Measurements from ENCODE around the gene GLB1L2.
A peak's percentile ranks its signal among the peaks of the same experiment; 100 is the strongest.

The GLB1L2 gene

GRCh38 chr11:134357545-134357839 lies 25.7 kb downstream of the GLB1L2 start:
- no peak overlapping the region for H2AFZ ChIP-seq (ENCODE audit: low read depth, low read length)
- H3K27me3 ChIP-seq (ENCODE audit: insufficient read depth, low read length) = no peaks in the 10 kb centered on the region
- H3K36me3 ChIP-seq (ENCODE audit: insufficient read depth, low read length) = no peaks in the 10 kb centered on the region
- H3K4me3 ChIP-seq (ENCODE audit: low read length) = no peak overlapping the region
- H3K9me3 ChIP-seq (ENCODE audit: low read length) = no peaks in the 10 kb centered on the region
- H3K4me1 ChIP-seq (ENCODE audit: insufficient read depth, low read length) = no peaks in the 10 kb centered on the region

- Histone ChIP-seq H3K36me3 (ENCODE audit: insufficient read depth, low read length) (no peaks in the 10 kb centered on the region), H2AFZ (ENCODE audit: low read depth, low read length) (no peak overlapping the region), H3K9me3 (ENCODE audit: low read length) (no peaks in the 10 kb centered on the region), H3K27me3 (ENCODE audit: insufficient read depth, low read length) (no peaks in the 10 kb centered on the region), H3K4me1 (ENCODE audit: insufficient read depth, low read length) (no peaks in the 10 kb centered on the region), H3K4me3 (ENCODE audit: low read length) (no peak overlapping the region)
Measured at GRCh38 chr11:134358165-134358855, 26.5 kb downstream of the GLB1L2 start.

GRCh38 chr11:134358856-134359490 lies 27.2 kb downstream of the GLB1L2 start:
- Histone ChIP-seq H3K4me3 (ENCODE audit: low read length) (no peak overlapping the region), H3K27me3 (ENCODE audit: insufficient read depth, low read length) (no peaks in the 10 kb centered on the region), H3K9me3 (ENCODE audit: low read length) (no peaks in the 10 kb centered on the region), H2AFZ (ENCODE audit: low read depth, low read length) (no peak overlapping the region), H3K4me1 (ENCODE audit: insufficient read depth, low read length) (no peaks in the 10 kb centered on the region), H3K36me3 (ENCODE audit: insufficient read depth, low read length) (no peaks in the 10 kb centered on the region)

GRCh38 chr11:134359646-134360045 lies 27.9 kb downstream of the GLB1L2 start:
- Histone ChIP-seq H3K4me1 (ENCODE audit: insufficient read depth, low read length) (no peaks in the 10 kb centered on the region), H3K4me3 (ENCODE audit: low read length) (no peak overlapping the region), H3K27me3 (ENCODE audit: insufficient read depth, low read length) (no peaks in the 10 kb centered on the region), H2AFZ (ENCODE audit: low read depth, low read length) (peak overlapping the region; percentile 29), H3K9me3 (ENCODE audit: low read length) (no peaks in the 10 kb centered on the region), H3K36me3 (ENCODE audit: insufficient read depth, low read length) (no peaks in the 10 kb centered on the region)

- Histone ChIP-seq H3K4me3 (ENCODE audit: low read length) (no peak overlapping the region), H3K27me3 (ENCODE audit: insufficient read depth, low read length) (no peaks in the 10 kb centered on the region), H3K36me3 (ENCODE audit: insufficient read depth, low read length) (no peaks in the 10 kb centered on the region), H2AFZ (ENCODE audit: low read depth, low read length) (peak overlapping the region; percentile 29), H3K4me1 (ENCODE audit: insufficient read depth, low read length) (no peaks in the 10 kb centered on the region), H3K9me3 (ENCODE audit: low read length) (no peaks in the 10 kb centered on the region)
Measured at GRCh38 chr11:134360050-134360835, 28.5 kb downstream of the GLB1L2 start.

GRCh38 chr11:134361661-134362060 lies 29.9 kb downstream of the GLB1L2 start:
- H2AFZ ChIP-seq (ENCODE audit: low read depth, low read length) = no peak overlapping the region

GRCh38 chr11:134362192-134362901 lies 30.6 kb downstream of the GLB1L2 start:
- no peaks in the 10 kb centered on the region for H3K27me3 ChIP-seq (ENCODE audit: insufficient read depth, low read length)
- no peaks in the 10 kb centered on the region for H3K9me3 ChIP-seq (ENCODE audit: low read length)
- no peak overlapping the region for H2AFZ ChIP-seq (ENCODE audit: low read depth, low read length)
- no peaks in the 10 kb centered on the region for H3K36me3 ChIP-seq (ENCODE audit: insufficient read depth, low read length)
- H3K4me3 ChIP-seq (ENCODE audit: low read length) = no peak overlapping the region
- no peaks in the 10 kb centered on the region for H3K4me1 ChIP-seq (ENCODE audit: insufficient read depth, low read length)

More at GRCh38 chr11:134361661-134362060, 29.9 kb downstream of the GLB1L2 start:
- Histone ChIP-seq H3K9me3 (ENCODE audit: low read length) (no peaks in the 10 kb centered on the region), H3K4me1 (ENCODE audit: insufficient read depth, low read length) (no peaks in the 10 kb centered on the region), H3K36me3 (ENCODE audit: insufficient read depth, low read length) (no peaks in the 10 kb centered on the region), H3K4me3 (ENCODE audit: low read length) (no peak overlapping the region), H3K27me3 (ENCODE audit: insufficient read depth, low read length) (no peaks in the 10 kb centered on the region)

- Histone ChIP-seq H2AFZ (ENCODE audit: low read depth, low read length) (no peak overlapping the region), H3K36me3 (ENCODE audit: insufficient read depth, low read length) (no peaks in the 10 kb centered on the region), H3K4me3 (ENCODE audit: low read length) (no peak overlapping the region), H3K27me3 (ENCODE audit: insufficient read depth, low read length) (no peaks in the 10 kb centered on the region), H3K9me3 (ENCODE audit: low read length) (no peaks in the 10 kb centered on the region), H3K4me1 (ENCODE audit: insufficient read depth, low read length) (no peaks in the 10 kb centered on the region)
Measured at GRCh38 chr11:134363161-134363560, 31.4 kb downstream of the GLB1L2 start.

GRCh38 chr11:134363592-134363991 lies 31.8 kb downstream of the GLB1L2 start:
- H3K9me3 ChIP-seq (ENCODE audit: low read length) = no peaks in the 10 kb centered on the region
- no peaks in the 10 kb centered on the region for H3K27me3 ChIP-seq (ENCODE audit: insufficient read depth, low read length)
- H3K4me1 ChIP-seq (ENCODE audit: insufficient read depth, low read length) = no peaks in the 10 kb centered on the region
- H3K4me3 ChIP-seq (ENCODE audit: low read length) = no peak overlapping the region
- no peaks in the 10 kb centered on the region for H3K36me3 ChIP-seq (ENCODE audit: insufficient read depth, low read length)
- no peak overlapping the region for H2AFZ ChIP-seq (ENCODE audit: low read depth, low read length)

- Histone ChIP-seq H3K4me3 (ENCODE audit: low read length) (no peak overlapping the region), H3K9me3 (ENCODE audit: low read length) (no peaks in the 10 kb centered on the region), H3K36me3 (ENCODE audit: insufficient read depth, low read length) (no peaks in the 10 kb centered on the region), H3K27me3 (ENCODE audit: insufficient read depth, low read length) (no peaks in the 10 kb centered on the region), H2AFZ (ENCODE audit: low read depth, low read length) (no peak overlapping the region), H3K4me1 (ENCODE audit: insufficient read depth, low read length) (no peaks in the 10 kb centered on the region)
Measured at GRCh38 chr11:134364261-134364660, 32.5 kb downstream of the GLB1L2 start.

GRCh38 chr11:134365011-134365925 lies 33.5 kb downstream of the GLB1L2 start:
- Histone ChIP-seq H3K36me3 (ENCODE audit: insufficient read depth, low read length) (no peaks in the 10 kb centered on the region), H3K27me3 (ENCODE audit: insufficient read depth, low read length) (no peaks in the 10 kb centered on the region), H3K4me3 (ENCODE audit: low read length) (no peak overlapping the region), H3K9me3 (ENCODE audit: low read length) (no peaks in the 10 kb centered on the region), H2AFZ (ENCODE audit: low read depth, low read length) (no peak overlapping the region), H3K4me1 (ENCODE audit: insufficient read depth, low read length) (no peaks in the 10 kb centered on the region)

GRCh38 chr11:134366254-134366653 lies 34.5 kb downstream of the GLB1L2 start:
- Histone ChIP-seq H3K27me3 (ENCODE audit: insufficient read depth, low read length) (no peaks in the 10 kb centered on the region), H3K36me3 (ENCODE audit: insufficient read depth, low read length) (peaks cover 2% of the 10 kb centered on the region), H3K9me3 (ENCODE audit: low read length) (no peaks in the 10 kb centered on the region), H3K4me1 (ENCODE audit: insufficient read depth, low read length) (no peaks in the 10 kb centered on the region), H2AFZ (ENCODE audit: low read depth, low read length) (no peak overlapping the region), H3K4me3 (ENCODE audit: low read length) (no peak overlapping the region)

Data from neuron (in vitro differentiated cells).